ENCODE measurements around the gene MON1B. TPM values are rescaled to one million over a fixed set of nuclear protein-coding genes. Genes with fewer than 3 reads are reported as not detected.
A peak's percentile ranks its signal among the peaks of the same experiment; 100 is the strongest.

Gene MON1B
- polyA plus RNA-seq, 3 donors: 25.2 to 33.8 (median 32.7) TPM

- DNase-seq: peak; percentile 9
These were observed 424 bp downstream of the MON1B start for GRCh38 chr16:77191259-77191969.

GRCh38 chr16:77193377-77193776 lies 2.4 kb downstream of the MON1B start:
- no peak for DNase-seq

GRCh38 chr16:77194295-77195231 lies 3.6 kb downstream of the MON1B start:
- DNase-seq: no peak

- no peak for DNase-seq
These were observed 4.4 kb downstream of the MON1B start for GRCh38 chr16:77195411-77195810.

- no peak for DNase-seq
These were observed 6.8 kb downstream of the MON1B start for GRCh38 chr16:77197747-77198146.

- DNase-seq: no peak
These were observed 8.2 kb downstream of the MON1B start, which contains the start of gene SYCE1L for GRCh38 chr16:77199211-77199610. Gene SYCE1L, plus strand, starts transcription at chr16:77199408. Its CDS starts 44 bp downstream, at chr16:77199452.

- DNase-seq: no peak
These were observed 15.5 kb downstream of the MON1B start for GRCh38 chr16:77206533-77206932.

- DNase-seq: no peak
These were observed 16.0 kb downstream of the MON1B start for GRCh38 chr16:77207030-77207429.

- no peak for DNase-seq
These were observed 17.4 kb downstream of the MON1B start for GRCh38 chr16:77208382-77208781.

- DNase-seq: peak; percentile 53
These were observed 21.1 kb downstream of the MON1B start for GRCh38 chr16:77211880-77212740.

- DNase-seq: peak; percentile 38
These were observed 22.0 kb downstream of the MON1B start for GRCh38 chr16:77212741-77213541.

GRCh38 chr16:77213542-77214106 lies 22.6 kb downstream of the MON1B start:
- no peak for DNase-seq

GRCh38 chr16:77214411-77215138 lies 23.6 kb downstream of the MON1B start:
- no peak for DNase-seq

- DNase-seq: no peak
These were observed 28.4 kb downstream of the MON1B start for GRCh38 chr16:77219437-77219836.

GRCh38 chr16:77220427-77220826 lies 29.4 kb downstream of the MON1B start:
- no peak for DNase-seq

GRCh38 chr16:77221482-77221881 lies 30.5 kb downstream of the MON1B start:
- DNase-seq: no peak

GRCh38 chr16:77223184-77223583 lies 32.2 kb downstream of the MON1B start:
- DNase-seq: no peak

- no peak for DNase-seq
These were observed 34.2 kb downstream of the MON1B start for GRCh38 chr16:77225182-77225581.

- DNase-seq: no peak
These were observed 36.8 kb downstream of the MON1B start for GRCh38 chr16:77227745-77228144.

- no peak for DNase-seq
These were observed 40.1 kb downstream of the MON1B start for GRCh38 chr16:77231047-77231446.
